Dendritic cell treated with granulocyte-macrophage colony-stimulating factor and Interleukin-4, amounts not matched to agents 40 ng/mL and 50 ng/mL, for 4 days (primary cell): ENCODE results near the gene PPP3CA.

ENCODE experiments used
- H3K27ac Mint-ChIP-seq: one replicate; pipeline ENCODE4 v1.8.0; 2022; ENCODE audit warnings: mild to moderate bottlenecking, mixed read lengths
- H3K27me3 Mint-ChIP-seq: one replicate; pipeline ENCODE4 v1.8.0; 2022; ENCODE audit warnings: mild to moderate bottlenecking, mixed read lengths
- H3K36me3 Mint-ChIP-seq: one replicate; pipeline ENCODE4 v1.8.0; 2022; ENCODE audit warnings: low read depth, mixed read lengths
- H3K4me1 Mint-ChIP-seq: one replicate; pipeline ENCODE4 v1.8.0; 2022; ENCODE audit warnings: low read depth, mixed read lengths
- H3K4me3 Mint-ChIP-seq: one replicate; pipeline ENCODE4 v1.8.0; 2022; ENCODE audit warnings: mild to moderate bottlenecking, moderate library complexity, mixed read lengths
- H3K9me3 Mint-ChIP-seq: one replicate; pipeline ENCODE4 v1.8.0; 2022; ENCODE audit warnings: mixed read lengths
- intact Hi-C: fragments of 100-400 bp; cut with micrococcal nuclease; formaldehyde crosslinking; loops from one replicate; pipeline ENCODE4 v1.15.0; 2022

PPP3CA gene

DNA sequence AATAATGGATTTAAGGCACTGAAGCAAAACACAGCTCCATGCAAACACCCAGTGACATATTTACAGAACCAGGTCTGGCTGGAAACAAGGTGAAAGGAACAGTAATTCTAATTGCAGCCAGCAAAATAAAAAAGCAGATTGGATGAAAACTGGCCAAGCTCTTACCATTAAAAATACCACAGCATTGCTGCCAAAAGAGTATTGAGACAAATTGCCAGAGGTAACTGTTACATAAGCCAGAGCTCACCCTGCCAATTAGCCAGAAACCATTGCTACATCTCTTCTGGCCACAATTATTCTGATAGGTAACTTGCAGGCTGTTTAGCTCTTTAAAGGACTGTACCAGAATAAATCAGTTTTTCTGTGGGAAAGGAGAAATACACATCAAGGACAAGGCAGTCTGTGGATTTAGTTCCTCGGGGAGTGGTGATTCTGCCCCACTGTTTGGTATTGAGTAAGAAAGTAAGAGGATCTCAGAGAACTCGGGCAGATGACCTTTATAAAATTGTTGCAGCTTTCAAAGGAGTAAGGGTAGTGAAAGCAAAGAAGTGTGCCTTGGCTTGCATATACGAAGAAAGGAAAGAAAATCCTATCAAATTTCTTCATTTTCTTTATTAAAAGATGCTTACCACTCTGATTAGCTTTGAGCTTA lies 369.5 kb downstream of the PPP3CA start:
- intact Hi-C loops: no loop called here
- peaks cover 9% of the 10 kb centered on the region for H3K4me1 Mint-ChIP-seq

DNA sequence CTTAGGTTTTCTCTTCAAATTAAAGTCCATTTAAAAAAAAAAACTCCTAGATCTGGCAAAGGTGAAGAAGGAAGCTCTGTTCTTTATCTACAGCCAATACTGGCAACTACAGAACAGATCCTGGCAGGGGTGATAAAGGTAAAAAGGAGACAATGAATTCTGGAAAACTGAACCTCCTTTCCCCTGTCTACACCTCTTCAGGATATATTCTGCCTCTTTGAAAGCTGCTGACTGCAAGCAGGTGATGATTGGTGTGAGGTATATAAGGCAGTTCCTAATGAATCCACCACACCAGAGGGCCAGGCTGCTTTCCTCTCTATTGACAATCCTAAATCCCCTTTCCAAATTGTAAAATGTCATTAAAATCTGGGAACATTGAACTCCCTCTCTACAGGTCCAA lies 370.1 kb downstream of the PPP3CA start:
- Mint-ChIP-seq H3K9me3 (no peaks in the 10 kb centered on the region), H3K27me3 (no peaks in the 10 kb centered on the region), H3K4me1 (peaks cover 9% of the 10 kb centered on the region), H3K36me3 (no peaks in the 10 kb centered on the region), H3K27ac (no peak overlapping the region), H3K4me3 (no peak overlapping the region)
- intact Hi-C loops: no loop called here

More for the DNA sequence above, 369.5 kb downstream of the PPP3CA start:
- no peaks in the 10 kb centered on the region for H3K36me3 Mint-ChIP-seq
- H3K9me3 Mint-ChIP-seq: no peaks in the 10 kb centered on the region
- H3K27me3 Mint-ChIP-seq: no peaks in the 10 kb centered on the region
- no peak overlapping the region for H3K27ac Mint-ChIP-seq
- no peak overlapping the region for H3K4me3 Mint-ChIP-seq
